Activated T-cell treated with anti-CD3 and anti-CD28 coated beads for 1 hour (primary cell): ENCODE measurements around the gene GMDS.

Source experiments
- DNase-seq: peaks from one replicate; pipeline ENCODE4 v3.0.0-alpha.2; 2020; ENCODE audit warnings: low read depth

The GMDS gene

DNA sequence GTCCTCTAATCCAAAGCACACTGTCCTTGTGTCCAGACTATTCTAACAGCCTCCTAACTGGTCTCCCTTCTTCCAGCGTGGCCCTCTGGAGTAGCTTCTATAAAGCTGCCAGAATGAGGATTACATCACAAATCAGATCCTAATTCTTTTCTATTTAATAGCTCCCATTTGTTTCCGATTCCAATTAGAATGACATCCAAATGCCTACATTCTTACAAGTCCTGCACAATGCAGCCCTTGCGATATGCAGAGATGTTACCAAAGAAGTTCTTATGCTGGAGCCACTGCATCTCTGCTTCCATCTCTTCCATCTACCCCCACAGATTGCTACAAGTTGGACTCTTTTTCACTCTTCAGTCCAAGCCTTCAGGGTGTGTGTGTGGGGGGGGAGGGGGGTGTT lies 40.0 kb downstream of the GMDS start:
- DNase-seq: no peak

DNA sequence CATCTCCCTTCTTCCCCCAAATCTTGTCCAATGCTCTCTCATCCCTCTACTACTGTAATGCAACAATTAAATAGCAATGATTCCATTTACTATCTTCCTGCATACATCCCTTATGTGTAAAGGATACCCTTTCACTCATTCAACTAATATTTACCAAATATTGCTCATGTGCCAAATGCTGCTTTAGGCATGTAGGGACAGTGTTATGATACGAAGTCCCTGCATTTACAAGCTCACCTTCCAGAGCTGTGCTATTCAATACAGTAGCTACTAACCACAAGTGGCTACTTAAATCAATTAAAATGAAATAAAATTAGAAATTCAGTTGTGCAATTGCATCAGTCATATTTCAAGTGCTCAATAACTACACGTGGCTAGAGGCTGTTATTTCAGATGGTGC lies 41.1 kb downstream of the GMDS start:
- no peak for DNase-seq

DNA sequence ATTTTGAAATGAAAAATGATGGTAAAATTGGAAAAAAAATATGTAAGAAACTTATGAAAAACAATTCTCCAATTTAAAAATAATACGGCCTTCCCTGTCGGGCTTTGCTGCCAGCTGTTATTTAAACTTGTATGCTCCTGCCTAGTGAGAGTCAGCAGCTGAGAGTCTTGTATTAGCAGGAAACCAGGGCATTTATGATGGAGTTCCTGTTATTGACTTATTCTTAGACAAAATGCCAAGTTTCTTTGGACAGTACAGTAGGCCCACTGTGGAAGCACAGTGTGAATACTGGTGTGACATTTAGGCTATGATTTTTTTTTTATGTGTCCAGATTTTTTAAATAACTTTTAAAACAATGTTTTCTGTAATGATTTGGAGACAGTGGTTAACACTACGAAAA lies 42.1 kb downstream of the GMDS start:
- DNase-seq: no peak

DNA sequence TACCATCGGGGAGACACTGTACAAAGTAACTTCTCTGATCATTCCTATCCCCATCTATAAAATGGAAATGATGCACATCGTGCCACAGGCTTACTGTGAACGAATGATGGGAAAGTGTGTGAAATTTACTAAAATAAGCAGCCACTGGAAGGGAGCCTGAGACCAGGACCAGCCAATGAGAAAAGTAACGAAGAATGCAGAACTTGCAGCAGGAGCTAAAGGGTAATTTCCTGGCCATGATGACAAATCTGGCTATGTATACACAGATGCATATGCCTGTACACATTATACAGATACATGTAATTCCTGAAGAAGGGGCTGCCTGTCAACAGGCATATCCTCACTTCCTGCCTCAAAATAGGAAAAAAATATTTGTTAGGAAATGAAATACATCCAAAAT lies 47.4 kb downstream of the GMDS start:
- no peak for DNase-seq

DNA sequence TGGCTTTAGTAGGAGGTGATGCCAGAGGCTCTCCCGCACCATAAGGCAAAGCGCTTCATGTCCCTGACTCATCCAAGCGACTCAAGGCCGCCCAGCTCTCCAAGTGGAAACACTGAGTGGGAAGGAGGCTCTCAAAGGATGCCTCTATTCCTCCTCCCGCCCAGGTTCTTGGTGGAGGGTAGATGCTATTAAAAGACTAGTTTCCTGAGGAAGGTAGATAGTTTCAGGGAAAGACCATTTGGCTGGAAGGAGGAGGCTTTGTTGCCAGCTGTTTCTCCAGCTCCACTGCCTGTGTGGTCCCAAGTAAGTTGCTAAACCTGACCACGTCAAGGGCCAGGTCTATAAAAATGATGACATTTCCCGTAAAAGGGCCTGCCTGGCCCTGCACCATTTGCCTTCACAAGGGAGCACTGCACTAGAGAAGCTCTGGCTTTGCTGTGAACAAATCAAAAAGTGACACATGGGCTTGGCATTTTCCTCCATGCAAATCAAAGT lies 48.2 kb downstream of the GMDS start:
- no peak for DNase-seq

DNA sequence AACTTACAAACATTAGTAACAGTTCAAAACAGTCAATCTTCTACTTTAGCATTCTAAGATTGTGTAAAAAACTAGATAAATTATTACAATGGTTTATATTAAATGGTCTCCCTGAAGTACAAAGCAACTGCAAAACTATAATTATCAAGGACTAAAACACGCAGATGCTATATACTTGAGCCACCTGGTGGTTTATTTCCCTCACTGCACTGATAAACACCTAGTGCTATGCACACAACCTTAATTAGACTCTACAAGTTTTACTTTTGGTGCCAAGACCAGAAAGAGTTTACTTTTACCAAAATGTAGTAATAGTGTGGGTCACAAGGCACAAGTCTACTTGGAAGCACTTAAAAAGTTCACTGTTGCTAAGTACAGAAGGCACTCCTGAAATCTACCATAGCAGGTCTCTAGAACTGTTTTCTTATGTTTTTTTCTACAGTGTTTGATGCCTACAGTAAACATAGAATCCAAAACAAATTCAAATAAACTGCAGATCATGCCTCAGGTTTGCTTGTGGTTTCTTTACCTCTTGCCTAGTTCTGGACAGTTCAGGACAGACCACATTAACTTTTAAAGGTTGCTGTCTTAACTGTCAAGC lies 49.2 kb downstream of the GMDS start:
- no peak for DNase-seq

DNA sequence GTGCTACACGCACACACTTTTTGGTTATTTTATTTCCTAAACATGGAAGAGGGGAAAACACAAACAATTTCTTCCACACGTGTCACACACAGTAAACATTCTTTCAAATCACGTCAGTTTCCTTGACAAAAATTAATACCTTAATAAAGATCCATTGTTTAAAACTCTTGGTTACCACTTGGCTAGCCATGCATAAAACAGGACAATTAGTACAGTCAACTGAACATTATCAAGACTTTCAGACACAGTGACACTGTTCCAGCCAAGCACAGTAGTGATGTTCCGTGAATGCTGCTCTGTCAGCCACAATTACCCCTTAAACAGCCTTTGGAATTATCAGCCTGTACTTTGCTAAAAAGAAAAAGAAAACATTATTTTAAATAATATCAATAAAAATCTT lies 50.8 kb downstream of the GMDS start:
- no peak for DNase-seq

DNA sequence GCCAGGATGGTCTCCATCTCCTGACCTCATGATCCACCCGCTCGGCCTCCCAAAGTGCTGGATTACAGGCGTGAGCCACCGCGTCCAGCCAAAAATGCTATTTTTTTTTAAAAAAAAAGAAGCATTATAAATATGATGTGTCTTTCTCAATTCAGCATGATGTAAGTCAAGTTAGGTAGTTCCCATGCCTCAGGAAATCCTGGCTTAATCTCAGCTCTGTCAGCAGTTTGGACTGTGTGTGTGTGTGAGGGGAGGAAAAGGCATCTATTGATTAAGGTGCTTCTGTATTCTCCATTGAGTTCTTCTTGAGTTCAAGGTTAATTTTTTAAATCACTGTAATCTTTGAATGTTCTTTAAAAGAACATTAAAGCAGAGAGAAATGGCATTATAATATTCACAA lies 51.5 kb downstream of the GMDS start:
- DNase-seq: no peak

DNA sequence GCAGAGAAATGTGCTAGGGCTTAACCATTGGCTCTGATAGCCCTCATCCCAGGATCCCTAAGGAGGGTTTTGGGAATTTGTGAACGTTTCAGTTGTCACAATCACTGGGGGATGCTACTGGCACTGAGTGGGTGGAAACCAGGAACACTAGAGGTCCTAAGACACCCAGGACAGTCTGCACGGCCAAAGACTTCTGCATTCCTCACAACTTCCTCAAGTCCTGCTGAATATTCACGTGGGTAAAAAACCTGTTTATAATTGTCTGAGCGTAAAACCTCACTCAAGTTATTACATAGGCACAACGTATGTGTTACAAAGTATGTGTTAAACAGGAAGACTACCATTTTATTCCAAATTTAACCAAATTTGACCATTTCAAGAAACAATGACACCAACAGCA lies 52.4 kb downstream of the GMDS start:
- DNase-seq: no peak

DNA sequence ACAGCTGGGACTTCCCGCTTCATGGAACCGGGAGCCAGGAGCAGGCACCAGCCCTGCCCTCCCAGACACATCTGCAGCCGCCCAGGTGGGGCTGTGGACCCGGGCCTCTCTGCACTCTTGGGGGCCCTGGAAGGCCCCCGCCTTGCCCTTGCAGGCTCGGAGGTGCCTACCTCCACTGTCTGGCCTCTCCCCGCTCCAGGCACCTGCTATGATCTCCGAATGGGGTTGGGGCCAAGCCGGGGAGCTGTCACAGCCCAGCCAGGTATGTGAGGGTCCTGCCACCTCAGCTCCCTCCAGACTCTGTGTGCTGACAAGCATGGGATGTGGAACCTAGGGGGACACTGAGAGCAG lies 54.0 kb downstream of the GMDS start:
- DNase-seq: no peak

DNA sequence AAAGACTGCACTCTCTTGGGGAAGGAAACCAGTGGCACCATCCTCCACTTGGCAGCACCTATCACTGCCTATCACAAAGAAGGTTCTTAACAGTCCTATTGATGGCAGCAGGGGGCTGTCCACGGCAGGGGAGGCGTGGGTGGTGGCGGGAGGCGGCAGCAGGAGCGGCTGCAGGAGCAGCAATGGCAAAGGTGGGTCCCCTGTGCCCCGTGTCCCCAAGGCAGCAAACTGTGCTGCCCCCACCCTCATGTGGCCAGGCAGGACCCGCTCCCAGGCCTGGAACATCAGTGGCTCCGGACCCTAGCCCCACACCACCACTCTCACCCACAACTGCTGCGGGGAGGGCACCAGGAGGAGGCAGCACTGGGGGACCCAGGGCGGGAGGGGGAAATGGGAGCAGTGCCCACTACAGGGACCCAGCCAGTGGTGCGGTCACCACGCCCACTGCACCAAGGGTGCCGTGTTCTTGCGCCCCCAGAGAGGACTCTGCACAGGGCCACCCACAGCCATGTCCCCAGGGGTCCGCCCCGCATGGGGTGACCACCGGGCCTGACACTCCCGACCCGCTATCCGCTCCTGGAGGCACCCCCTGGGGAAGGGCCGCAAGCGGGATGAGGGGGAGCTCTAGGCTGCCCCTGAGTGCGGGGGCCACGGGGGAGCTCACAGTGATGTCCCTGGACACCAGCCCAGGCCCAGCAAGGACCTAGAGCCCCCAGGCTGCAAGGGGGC lies 54.6 kb downstream of the GMDS start:
- DNase-seq: no peak

DNA sequence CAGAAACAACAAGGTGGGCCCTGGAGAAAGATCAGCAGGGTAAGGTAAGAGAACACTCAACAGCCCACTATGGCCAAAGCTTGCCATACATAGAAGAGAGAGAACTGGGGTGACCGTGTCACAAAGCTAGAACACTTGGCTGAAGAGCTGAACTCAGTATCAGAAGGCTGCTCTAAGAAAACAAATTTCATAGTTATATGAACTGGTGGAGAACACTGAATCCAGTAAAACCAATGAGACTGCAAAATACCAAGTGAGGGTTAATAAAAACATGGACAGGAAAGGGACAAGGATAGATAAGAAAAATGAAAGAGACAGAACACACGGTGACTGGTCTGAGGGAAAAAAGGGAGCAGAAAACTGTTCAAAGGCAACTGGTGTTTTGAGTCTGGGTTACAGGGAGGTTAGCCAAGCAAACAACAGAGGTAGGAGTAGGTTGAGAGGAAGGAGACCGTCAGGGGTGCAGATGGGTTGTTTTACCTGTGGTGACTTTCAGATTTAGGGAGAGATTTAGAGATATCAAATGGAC lies 56.5 kb downstream of the GMDS start:
- no peak for DNase-seq

DNA sequence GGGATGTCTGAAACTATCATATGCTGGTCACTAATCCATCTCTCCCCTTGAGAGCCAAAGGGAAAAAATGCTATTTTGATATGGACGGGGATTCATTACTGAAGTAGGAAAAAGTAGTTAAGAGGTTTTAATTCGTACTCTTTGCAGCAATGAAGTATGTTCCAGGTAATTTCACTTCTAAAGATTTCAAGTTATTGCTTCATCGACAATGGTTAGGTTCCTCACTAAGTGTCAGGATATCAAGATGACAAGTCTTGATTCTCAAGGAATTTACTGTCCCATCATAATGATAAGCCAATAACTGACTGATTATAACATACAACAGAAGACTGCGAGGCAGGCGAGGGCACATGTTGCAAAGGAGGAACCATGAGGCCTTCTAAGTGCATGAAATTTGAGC lies 57.0 kb downstream of the GMDS start:
- no peak for DNase-seq

DNA sequence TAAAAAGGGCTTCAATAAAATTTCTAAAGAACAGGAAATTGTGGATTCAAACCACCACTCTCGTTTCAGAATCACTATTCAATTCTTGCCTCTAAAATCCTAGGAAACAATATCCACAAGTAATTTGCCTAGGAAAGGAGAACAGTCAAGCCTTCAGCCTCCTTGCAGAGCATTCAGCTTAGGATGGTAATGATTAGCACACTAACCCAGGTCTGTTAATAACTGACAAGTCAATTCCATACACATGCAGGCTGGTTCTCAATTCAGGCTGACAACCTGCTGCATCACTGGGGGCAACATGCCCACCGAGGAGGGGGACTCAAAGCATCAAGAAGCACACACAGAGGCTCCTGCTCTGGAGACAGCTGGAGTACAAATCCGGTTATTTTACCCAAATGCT lies 57.6 kb downstream of the GMDS start:
- no peak for DNase-seq

DNA sequence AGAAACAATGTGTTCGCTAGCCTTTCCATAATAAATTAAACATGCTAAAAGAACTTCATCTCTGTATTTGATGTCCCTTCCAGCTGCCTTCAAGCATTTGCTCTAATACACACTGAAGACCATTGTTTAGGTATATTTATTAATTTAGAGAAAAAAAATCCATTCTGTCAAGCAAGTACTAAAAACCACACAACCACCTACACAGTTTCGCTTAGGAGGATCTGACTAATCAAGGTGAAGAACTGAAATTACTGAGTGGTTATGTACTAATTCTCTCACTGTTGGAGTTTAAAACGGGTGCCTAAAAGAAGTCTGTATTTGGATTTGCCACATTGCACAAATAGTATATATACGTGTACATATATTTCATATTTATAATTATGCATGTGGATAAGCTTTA lies 58.9 kb downstream of the GMDS start:
- DNase-seq: no peak

DNA sequence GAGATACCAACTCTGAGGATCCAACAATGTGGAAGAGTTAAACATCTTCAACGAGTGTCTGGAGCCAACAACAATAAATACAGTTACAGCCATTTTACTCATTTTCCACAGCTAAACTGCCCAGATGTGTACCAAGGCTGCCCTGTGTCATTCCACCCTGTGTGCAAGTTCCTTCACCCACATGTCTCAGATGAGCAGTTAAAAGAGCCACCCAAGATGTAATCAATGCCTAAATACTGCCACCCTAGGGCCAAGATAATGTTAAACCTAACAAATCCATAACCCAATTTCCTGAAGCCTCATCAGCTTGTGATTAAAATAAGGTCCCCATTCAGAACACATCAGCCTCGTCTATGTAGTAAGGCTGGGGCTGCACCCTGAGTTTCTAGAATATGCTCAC lies 59.9 kb downstream of the GMDS start:
- no peak for DNase-seq

DNA sequence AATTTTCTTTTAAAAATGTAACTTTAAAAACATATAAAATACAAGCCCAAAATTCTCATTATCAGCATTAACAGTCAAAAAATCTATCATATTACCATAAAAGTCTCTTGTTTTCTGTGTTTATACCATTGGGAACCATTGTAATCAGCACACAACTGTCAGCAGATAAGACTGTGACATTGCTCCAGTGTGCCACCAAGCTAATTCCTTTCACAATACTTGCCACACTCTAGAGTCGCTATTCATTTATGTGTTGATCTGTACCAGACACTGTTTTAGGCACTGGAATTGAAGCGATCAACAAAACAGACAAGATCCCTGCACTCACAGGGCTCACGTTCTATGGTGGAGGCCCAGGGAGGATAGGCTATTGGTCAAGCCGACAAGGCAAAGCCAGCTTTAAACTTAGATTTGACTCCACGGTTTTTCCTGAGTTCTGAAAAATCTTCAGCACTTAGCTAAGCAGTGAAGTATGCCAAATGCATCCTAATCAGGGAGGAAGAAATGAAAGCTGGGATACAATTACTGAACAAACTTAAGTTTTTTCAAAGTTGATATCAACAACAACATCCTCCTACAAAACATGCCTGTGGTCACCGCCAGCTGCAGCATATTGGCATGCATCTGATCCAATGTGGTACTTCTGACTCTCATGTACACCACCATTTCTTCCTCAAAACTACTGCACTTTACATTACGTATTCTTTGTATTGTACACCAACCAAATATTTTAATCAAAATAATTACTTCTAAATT lies 60.5 kb downstream of the GMDS start:
- no peak for DNase-seq

DNA sequence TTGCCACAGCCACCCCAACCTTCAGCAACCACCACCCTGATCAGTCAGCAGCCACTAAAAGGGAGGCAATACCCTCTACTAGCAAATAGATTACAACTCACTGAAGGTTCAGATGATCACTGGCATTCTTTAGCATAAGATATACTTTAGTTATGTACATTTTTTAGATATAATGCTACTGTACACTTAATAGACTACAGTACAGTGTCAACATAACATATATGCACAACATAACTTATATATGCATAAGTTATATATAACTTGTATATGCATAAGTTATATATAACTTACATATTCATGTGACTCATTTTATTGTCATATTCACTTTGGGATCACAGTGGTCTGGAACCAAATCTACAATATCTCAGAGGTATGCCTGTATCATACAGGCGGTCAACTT lies 61.7 kb downstream of the GMDS start:
- no peak for DNase-seq

DNA sequence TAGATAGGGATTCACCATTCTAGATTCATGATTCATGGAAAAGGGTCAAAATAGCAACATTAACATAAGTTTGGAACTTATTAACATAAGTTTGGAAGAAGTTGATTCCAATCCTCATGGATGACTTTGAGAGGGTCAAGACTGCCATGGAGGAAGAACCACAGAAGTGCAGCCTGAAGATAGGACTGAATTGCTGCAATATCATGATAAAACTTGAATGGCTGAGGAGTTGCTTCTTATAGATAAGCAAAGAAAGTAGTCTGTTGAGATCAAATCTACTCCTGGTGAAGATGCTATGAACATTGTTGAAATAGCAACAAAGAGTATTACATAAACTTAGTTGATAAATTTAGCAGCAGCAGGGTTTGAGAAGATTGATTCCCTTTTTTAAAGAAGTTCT lies 62.2 kb downstream of the GMDS start:
- DNase-seq: no peak

DNA sequence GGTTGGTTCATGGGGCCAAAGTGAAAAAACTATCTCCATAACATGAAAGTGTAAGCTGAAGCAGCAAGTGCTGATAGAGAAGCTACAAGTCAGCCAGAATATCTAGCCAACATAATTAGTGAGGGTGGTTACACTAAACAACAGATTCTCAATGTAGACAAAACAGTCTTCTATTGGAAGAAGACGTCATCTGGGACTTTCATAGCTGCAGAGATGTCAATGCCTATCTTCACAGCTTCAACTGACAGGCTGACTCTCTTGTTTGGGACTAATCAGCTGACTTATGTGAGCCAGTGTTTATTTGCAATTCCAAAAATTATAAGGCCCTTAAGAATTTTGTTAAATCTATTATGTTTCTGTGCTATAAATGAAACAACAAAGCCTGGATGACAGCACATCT lies 63.2 kb downstream of the GMDS start:
- DNase-seq: no peak

DNA sequence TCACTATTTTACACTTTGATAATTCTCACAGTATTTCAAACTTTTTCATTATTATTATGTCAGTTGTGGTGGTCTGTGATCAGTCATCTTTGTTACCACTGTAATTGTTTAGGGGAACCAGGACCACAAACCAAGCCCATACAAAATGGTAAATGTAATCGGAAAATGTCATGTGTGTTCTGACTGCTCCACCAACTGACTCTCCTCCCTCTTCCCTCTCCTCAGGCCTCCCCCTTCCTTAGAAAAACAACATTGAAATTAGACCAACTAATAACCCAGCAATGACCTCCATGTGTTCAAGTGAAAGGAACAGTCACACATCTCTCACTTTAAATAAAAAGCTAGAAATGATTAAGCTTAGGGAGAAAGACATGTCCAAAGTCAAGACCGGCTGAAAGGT lies 63.8 kb downstream of the GMDS start:
- DNase-seq: no peak

DNA sequence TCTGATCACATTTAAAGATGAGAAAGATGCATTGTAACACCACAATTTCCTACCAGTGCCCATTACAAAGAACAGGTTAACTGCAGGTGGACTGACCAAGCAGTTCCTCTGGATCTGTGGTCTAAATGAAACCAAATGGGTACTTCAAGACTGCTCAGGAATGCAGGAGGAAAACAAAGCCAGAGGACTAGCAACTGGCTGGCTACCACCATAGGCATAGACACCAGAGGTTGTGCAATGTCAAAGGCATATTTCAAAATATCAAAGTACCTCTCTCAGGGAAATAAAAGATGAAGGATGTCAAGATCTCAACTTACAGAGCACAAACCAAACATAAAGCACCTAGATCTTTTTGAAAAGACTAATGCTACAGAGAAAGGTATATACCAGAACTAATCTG lies 65.5 kb downstream of the GMDS start:
- DNase-seq: no peak

DNA sequence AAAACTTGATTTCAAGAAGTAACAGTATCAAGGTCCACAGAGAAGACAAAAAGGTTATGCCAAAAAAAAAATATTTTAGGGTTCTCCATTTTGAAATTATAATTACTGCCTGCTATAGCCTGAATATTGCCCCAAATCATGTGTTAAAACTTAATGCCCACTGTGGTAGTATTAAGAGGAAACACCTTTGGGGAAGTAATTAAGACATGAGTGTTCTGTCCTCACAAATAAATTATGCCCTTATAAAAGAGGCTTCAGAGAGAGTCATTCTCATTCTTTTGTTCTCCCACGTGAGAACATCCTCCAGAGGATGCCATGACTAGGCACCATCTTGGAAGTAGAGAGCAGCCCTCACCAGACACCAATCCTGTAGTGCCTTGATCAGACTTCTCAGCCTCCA lies 66.2 kb downstream of the GMDS start:
- no peak for DNase-seq
